HepG2 (cell line): ENCODE measurements around the gene PID1. TPM values are rescaled to one million over a fixed set of nuclear protein-coding genes. Genes with fewer than 3 reads are reported as not detected.

Experiments used
- ATAC-seq: fragments of 200-7000 bp; cut with Tn5 transposase; 3 replicates; pipeline ENCODE4 v1.9.1; 2020; ENCODE audit warnings: mild to moderate bottlenecking, moderate library complexity
- BruUV-seq: library from RNA; stranded (reverse); fragments of 400-500 nt; replicated peaks from 2 replicates; lab custom pipeline; 2021; lab: Mats Ljungman, UMichigan
- CTCF ChIA-PET: fragments of 300-600 bp; formaldehyde crosslinking; extraction: SDS; loops from one replicate; lab custom pipeline; 2021; ENCODE audit warnings: low total read pairs, inconsistent platforms, low intra/inter-chr PET ratio; lab: Yijun Ruan, JAX
- POLR2A ChIA-PET: fragments of 350-600 bp; sonication (Branson Sonifier 250); formaldehyde crosslinking; loops from one replicate; lab custom pipeline; 2020; ENCODE audit warnings: antibody characterized with exemption, inconsistent platforms; lab: Yijun Ruan, JAX
- DNase-seq: peaks from one replicate; pipeline ENCODE4 v3.0.0-alpha.2; 2015; ENCODE audit warnings: low spot score
- FAIRE-seq: peaks from 3 replicates; lab custom pipeline; 2011; peaks lifted over from hg19 to GRCh38; lab: Jason Lieb, UNC
- H2AFZ ChIP-seq: one replicate; pipeline ENCODE4 v1.6.1; 2011; ENCODE audit warnings: low read length, inconsistent platforms
- H3K27ac ChIP-seq: fragments of 300-600 bp; 3 replicates; pipeline ENCODE4 v1.8.0; 2011; ENCODE audit warnings: mixed run types, mild to moderate bottlenecking, mixed read lengths, low read length, inconsistent platforms; ENCODE audit not compliant: insufficient read depth; ENCODE audit errors: extremely low read length
- H3K27me3 ChIP-seq, 2 experiments: fragments of 200-600 bp in 1 of 2; 2 replicates in 1 of 2; 3 replicates in 1 of 2; pipeline versions ENCODE4 v1.6.0 to v1.8.0; 2011; ENCODE audit warnings: low read length in 2 of 2, mild to moderate bottlenecking in 2 of 2, moderate library complexity in 2 of 2, inconsistent platforms in 1 of 2; ENCODE audit not compliant: insufficient read depth in 2 of 2, control insufficient read depth in 1 of 2
- H3K36me3 ChIP-seq, 2 experiments: fragments of 200-600 bp in 1 of 2; replicated peaks in 1 of 2; 2 replicates in 1 of 2; 3 replicates in 1 of 2; pipeline versions ENCODE4 v1.5.1 to v1.8.0; 2011; ENCODE audit warnings: low read length in 2 of 2, inconsistent platforms in 1 of 2; ENCODE audit not compliant: insufficient read depth in 2 of 2, control insufficient read depth in 1 of 2
- H3K4me1 ChIP-seq: 2 replicates; pipeline ENCODE4 v1.5.1; 2012; ENCODE audit warnings: low read length, inconsistent platforms; ENCODE audit not compliant: insufficient read depth
- H3K4me2 ChIP-seq: 2 replicates; pipeline ENCODE4 v1.6.0; 2011; ENCODE audit warnings: low read depth, low read length, inconsistent platforms
- H3K4me3 ChIP-seq, 3 experiments: fragments of 200-600 bp in 1 of 3; sonication (generic), shearing (Covaris generic) in 1 of 3; replicated peaks in 1 of 3; 2 replicates each; pipeline ENCODE4 v1.5.1; 2011 to 2016; ENCODE audit warnings: low read length in 3 of 3, inconsistent platforms in 2 of 3, low read depth in 2 of 3, mild to moderate bottlenecking in 2 of 3, control low read depth in 1 of 3, mixed read lengths in 1 of 3; ENCODE audit not compliant: insufficient read depth in 1 of 3
- H3K79me2 ChIP-seq: one replicate; pipeline ENCODE4 v1.6.1; 2011; ENCODE audit warnings: low read length, inconsistent platforms; ENCODE audit not compliant: insufficient read depth
- H3K9ac ChIP-seq: 2 replicates; pipeline ENCODE4 v1.6.0; 2011; ENCODE audit warnings: mild to moderate bottlenecking, low read depth, low read length, inconsistent platforms; ENCODE audit not compliant: insufficient read depth
- H3K9me3 ChIP-seq: 2 replicates; pipeline ENCODE4 v1.5.1; 2012; ENCODE audit warnings: mild to moderate bottlenecking, low read length
- H4K20me1 ChIP-seq: 2 replicates; pipeline ENCODE4 v1.6.0; 2011; ENCODE audit warnings: inconsistent platforms, mild to moderate bottlenecking, low read length, moderate library complexity; ENCODE audit not compliant: insufficient read depth
- MAF1 ChIP-seq: sonication (generic); formaldehyde crosslinking; IDR thresholded peaks from 2 replicates; pipeline ENCODE4 v1.5.0; 2020; ENCODE audit warnings: missing genetic modification reagents, borderline replicate concordance
- MIER2 ChIP-seq: IDR thresholded peaks from 2 replicates; pipeline ENCODE4 v1.6.1; 2016; ENCODE audit warnings: missing biosample characterization, missing genetic modification reagents
- SMAD9 ChIP-seq: sonication (generic); formaldehyde crosslinking; IDR thresholded peaks from 2 replicates; pipeline ENCODE4 v1.5.1; 2020; ENCODE audit warnings: mild to moderate bottlenecking, missing genetic modification reagents
- ZFP90 ChIP-seq: sonication (generic); formaldehyde crosslinking; IDR thresholded peaks from 2 replicates; pipeline ENCODE4 v1.8.0; 2022; ENCODE audit warnings: missing genetic modification reagents, mild to moderate bottlenecking, inconsistent platforms, borderline replicate concordance
- ZFX ChIP-seq: sonication (generic); formaldehyde crosslinking; IDR thresholded peaks from 2 replicates; pipeline ENCODE4 v1.4.0; 2020; ENCODE audit warnings: mild to moderate bottlenecking, low read depth, missing genetic modification reagents, moderate library complexity
- ZNF24 ChIP-seq: fragments of 450-650 bp; IDR thresholded peaks from 2 replicates; pipeline ENCODE4 v1.6.1; 2017; ENCODE audit warnings: antibody characterized with exemption, mild to moderate bottlenecking
- ZNF30 ChIP-seq: sonication (generic); formaldehyde crosslinking; IDR thresholded peaks from 2 replicates; pipeline ENCODE4 v1.5.0; 2020; ENCODE audit warnings: mild to moderate bottlenecking, missing genetic modification reagents
- ZNF431 ChIP-seq: sonication (generic); formaldehyde crosslinking; IDR thresholded peaks from 2 replicates; pipeline ENCODE4 v1.9.0; 2022; ENCODE audit warnings: missing genetic modification reagents, low read depth, mild to moderate bottlenecking, borderline replicate concordance
- ZNF543 ChIP-seq: sonication (generic); formaldehyde crosslinking; IDR thresholded peaks from 2 replicates; pipeline ENCODE4 v1.4.0; 2020; ENCODE audit warnings: mild to moderate bottlenecking, missing genetic modification reagents
- ZNF546 ChIP-seq: sonication (generic); formaldehyde crosslinking; conservative IDR thresholded peaks from 2 replicates; pipeline ENCODE4 v1.8.1; 2023; ENCODE audit warnings: mild to moderate bottlenecking, missing genetic modification reagents
- ZNF569 ChIP-seq: sonication (generic); formaldehyde crosslinking; IDR thresholded peaks from 2 replicates; pipeline ENCODE4 v1.5.0; 2020; ENCODE audit warnings: mild to moderate bottlenecking, missing genetic modification reagents, moderate library complexity, borderline replicate concordance
- ZZZ3 ChIP-seq: sonication (generic); formaldehyde crosslinking; IDR thresholded peaks from 2 replicates; pipeline ENCODE4 v1.4.0; 2020; ENCODE audit warnings: missing genetic modification reagents, mild to moderate bottlenecking, borderline replicate concordance
- in situ Hi-C: cut with HindIII; loops from 2 replicates; pipeline ENCODE4 v1.10.0; 2017; ENCODE audit warnings: low pct_unique_long_range_greater_than_20kb; ENCODE audit not compliant: extremely low pct_ligation_motif_present
- intact Hi-C: fragments of 100-400 bp; cut with micrococcal nuclease; formaldehyde crosslinking; loops from one replicate; pipeline ENCODE4 v1.10.0; 2022; ENCODE audit not compliant: unreplicated experiment
- polyA plus RNA-seq, 8 experiments: library from polyadenylated mRNA; depleted of rRNA in 3 of 8; stranded (reverse) in 7 of 8; unstranded in 1 of 8; fragments of >200 nt; fragmentation: Illumina TruSeq in 4 of 8; extraction: Trizol in 4 of 8; gene quantifications; 2 replicates each; pipeline versions ENCODE4 v1.2.1 to v1.2.3, GENCODE V29; 2011 to 2016; ENCODE audit warnings: low read depth in 4 of 8, missing spikeins in 1 of 8, mixed read lengths in 1 of 8; ENCODE audit not compliant: insufficient read depth in 1 of 8
- total RNA-seq, 5 experiments: library from RNA; depleted of rRNA; stranded (reverse); fragments of >200 nt; fragmentation: Illumina TruSeq; extraction: Trizol; gene quantifications; 2 replicates each; pipeline ENCODE4 v1.2.3, GENCODE V29; 2016; ENCODE audit warnings: low read depth in 1 of 5
- TF ChIP-seq, protein P1 (sequence below): sonication (generic); formaldehyde crosslinking; IDR thresholded peaks from 2 replicates; pipeline ENCODE4 v1.4.0; 2020; ENCODE audit warnings: mild to moderate bottlenecking, missing genetic modification reagents
- TF ChIP-seq, protein P2 (sequence below): sonication (generic); formaldehyde crosslinking; IDR thresholded peaks from 2 replicates; pipeline ENCODE4 v1.8.0; 2022; ENCODE audit warnings: mild to moderate bottlenecking, missing genetic modification reagents, moderate library complexity
- TF ChIP-seq, protein P3 (sequence below): sonication (generic); formaldehyde crosslinking; IDR thresholded peaks from 2 replicates; pipeline ENCODE4 v1.5.0; 2020; ENCODE audit warnings: mild to moderate bottlenecking, missing genetic modification reagents

PID1 gene
- total and polyA plus RNA-seq, 2 of the 13 experiments (the other 11 are each of a cell fraction or from before 2014, with no cell fraction given): 0.15 to 0.18 TPM

GRCh38 chr2:229087267-229087666, 183.8 kb downstream of the PID1 start (continued):
- TF ChIP-seq, protein P1, sequence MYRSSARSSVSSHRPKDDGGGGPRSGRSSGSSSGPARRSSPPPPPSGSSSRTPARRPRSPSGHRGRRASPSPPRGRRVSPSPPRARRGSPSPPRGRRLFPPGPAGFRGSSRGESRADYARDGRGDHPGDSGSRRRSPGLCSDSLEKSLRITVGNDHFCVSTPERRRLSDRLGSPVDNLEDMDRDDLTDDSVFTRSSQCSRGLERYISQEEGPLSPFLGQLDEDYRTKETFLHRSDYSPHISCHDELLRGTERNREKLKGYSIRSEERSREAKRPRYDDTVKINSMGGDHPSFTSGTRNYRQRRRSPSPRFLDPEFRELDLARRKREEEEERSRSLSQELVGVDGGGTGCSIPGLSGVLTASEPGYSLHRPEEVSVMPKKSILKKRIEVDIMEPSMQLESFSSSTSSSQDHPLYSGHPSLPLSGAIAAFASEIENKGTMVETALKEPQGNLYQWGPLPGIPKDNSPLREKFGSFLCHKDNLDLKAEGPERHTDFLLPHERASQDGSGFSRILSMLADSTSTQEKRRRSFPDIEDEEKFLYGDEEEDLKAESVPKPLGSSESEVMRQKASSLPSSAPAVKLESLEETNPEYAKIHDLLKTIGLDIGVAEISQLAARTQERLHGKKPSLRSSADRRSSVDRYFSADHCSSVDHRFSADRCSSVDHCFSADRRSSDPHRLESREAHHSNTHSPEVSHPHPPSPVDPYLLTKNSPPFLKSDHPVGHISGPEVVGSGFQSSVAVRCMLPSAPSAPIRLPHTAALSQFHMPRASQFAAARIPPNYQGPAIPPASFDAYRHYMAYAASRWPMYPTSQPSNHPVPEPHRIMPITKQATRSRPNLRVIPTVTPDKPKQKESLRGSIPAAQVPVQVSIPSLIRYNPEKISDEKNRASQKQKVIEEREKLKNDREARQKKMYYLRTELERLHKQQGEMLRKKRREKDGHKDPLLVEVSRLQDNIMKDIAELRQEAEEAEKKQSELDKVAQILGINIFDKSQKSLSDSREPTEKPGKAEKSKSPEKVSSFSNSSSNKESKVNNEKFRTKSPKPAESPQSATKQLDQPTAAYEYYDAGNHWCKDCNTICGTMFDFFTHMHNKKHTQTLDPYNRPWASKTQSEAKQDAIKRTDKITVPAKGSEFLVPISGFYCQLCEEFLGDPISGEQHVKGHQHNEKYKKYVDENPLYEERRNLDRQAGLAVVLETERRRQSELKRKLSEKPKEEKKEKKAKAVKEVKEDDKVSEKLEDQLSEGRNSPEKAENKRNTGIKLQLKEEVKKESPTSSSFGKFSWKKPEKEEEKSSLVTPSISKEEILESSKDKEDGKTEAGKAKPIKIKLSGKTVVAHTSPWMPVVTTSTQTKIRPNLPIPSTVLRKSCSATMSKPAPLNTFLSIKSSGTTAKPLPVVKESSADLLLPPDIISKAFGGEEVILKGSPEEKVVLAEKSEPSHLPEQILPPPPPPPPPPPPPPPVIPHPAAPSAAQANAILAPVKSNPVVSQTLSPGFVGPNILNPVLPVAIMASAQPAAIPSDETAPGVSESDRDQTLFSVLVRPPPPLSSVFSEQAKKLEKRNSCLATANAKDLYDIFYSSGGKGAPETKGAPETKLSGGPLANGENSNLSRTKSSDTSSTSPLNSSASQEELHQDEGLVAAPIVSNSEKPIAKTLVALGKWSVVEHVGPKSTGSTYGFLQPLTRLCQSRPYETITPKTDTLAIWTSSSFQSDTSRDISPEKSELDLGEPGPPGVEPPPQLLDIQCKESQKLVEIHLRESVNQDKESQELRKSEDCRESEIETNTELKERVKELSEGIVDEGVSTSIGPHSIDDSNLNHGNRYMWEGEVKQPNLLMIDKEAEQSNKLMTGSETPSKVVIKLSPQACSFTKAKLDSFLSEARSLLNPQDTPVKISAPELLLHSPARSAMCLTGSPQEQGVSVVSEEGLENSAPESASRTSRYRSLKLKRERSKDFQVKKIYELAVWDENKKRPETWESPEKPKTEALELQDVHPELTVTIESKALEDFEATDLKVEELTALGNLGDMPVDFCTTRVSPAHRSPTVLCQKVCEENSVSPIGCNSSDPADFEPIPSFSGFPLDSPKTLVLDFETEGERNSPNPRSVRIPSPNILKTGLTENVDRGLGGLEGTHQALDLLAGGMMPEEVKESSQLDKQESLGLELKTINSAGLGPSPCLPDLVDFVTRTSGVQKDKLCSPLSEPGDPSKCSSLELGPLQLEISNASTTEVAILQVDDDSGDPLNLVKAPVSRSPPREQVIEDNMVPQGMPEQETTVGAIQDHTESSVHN (CRISPR knock-in tag): no peak

GRCh38 chr2:229085439-229085838, 185.6 kb downstream of the PID1 start:
- DNase-seq (no peak), FAIRE-seq (no peak), ATAC-seq (no peak)
- Histone ChIP-seq H3K4me1 (no peaks in the 10 kb centered on the region), H3K9me3 (peaks cover 97% of the 10 kb centered on the region), H3K27ac (no peak overlapping the region), H3K4me3 (no peak overlapping the region), H3K9ac (no peak overlapping the region), H3K79me2 (no peaks in the 10 kb centered on the region), H3K36me3 (no peaks in the 10 kb centered on the region), H3K4me2 (no peak overlapping the region), H2AFZ (no peak overlapping the region), H4K20me1 (no peaks in the 10 kb centered on the region), H3K27me3 (no peaks in the 10 kb centered on the region)
- POLR2A ChIA-PET: no interaction called here
- CTCF ChIA-PET: no interaction called here
- intact Hi-C loops (no loop called here), in situ Hi-C loops (no loop called here)
- BruUV-seq: no TSS peak
- no peak for TF ChIP-seq ZNF24
- TF ChIP-seq ZNF546: no peak
- no peak for TF ChIP-seq ZFX (CRISPR knock-in tag)
- no peak for TF ChIP-seq SMAD9 (CRISPR knock-in tag)
- TF ChIP-seq ZNF543 (CRISPR knock-in tag): no peak
- no peak for TF ChIP-seq MIER2 (CRISPR knock-in tag)
- no peak for TF ChIP-seq ZNF30
- TF ChIP-seq, protein P2, sequence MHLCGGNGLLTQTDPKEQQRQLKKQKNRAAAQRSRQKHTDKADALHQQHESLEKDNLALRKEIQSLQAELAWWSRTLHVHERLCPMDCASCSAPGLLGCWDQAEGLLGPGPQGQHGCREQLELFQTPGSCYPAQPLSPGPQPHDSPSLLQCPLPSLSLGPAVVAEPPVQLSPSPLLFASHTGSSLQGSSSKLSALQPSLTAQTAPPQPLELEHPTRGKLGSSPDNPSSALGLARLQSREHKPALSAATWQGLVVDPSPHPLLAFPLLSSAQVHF (CRISPR knock-in tag): no peak
- TF ChIP-seq ZNF569 (CRISPR knock-in tag): no peak
- TF ChIP-seq, protein P3, sequence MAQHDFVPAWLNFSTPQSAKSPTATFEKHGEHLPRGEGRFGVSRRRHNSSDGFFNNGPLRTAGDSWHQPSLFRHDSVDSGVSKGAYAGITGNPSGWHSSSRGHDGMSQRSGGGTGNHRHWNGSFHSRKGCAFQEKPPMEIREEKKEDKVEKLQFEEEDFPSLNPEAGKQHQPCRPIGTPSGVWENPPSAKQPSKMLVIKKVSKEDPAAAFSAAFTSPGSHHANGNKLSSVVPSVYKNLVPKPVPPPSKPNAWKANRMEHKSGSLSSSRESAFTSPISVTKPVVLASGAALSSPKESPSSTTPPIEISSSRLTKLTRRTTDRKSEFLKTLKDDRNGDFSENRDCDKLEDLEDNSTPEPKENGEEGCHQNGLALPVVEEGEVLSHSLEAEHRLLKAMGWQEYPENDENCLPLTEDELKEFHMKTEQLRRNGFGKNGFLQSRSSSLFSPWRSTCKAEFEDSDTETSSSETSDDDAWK: no peak
- no peak for TF ChIP-seq ZNF431 (CRISPR knock-in tag)
- no peak for TF ChIP-seq ZFP90 (CRISPR knock-in tag)
- TF ChIP-seq MAF1 (CRISPR knock-in tag): no peak
- no peak for TF ChIP-seq ZZZ3
